H1 (cell line): ENCODE data around the gene CRYGD. TPM values are rescaled to one million over a fixed set of nuclear protein-coding genes. Genes with fewer than 3 reads are reported as not detected.

ENCODE experiments used
- CTCF ChIA-PET: fragments of 300-600 bp; sonication (Branson Sonifier 250); formaldehyde crosslinking; loops from one replicate; lab custom pipeline; 2021; ENCODE audit not compliant: partially characterized antibody; lab: Charles Lee
- POLR2A ChIA-PET: fragments of 300-600 bp; sonication (Branson Sonifier 250); formaldehyde crosslinking; loops from one replicate; lab custom pipeline; 2021; ENCODE audit warnings: inconsistent platforms; ENCODE audit not compliant: partially characterized antibody; lab: Charles Lee
- DNase-seq, 2 experiments: peaks; one replicate each; pipeline versions ENCODE4 v3.0.0 to v3.0.0-alpha.2; 2010 to 2022; ENCODE audit warnings: low spot score in 2 of 2, low read depth in 1 of 2, mixed read lengths in 1 of 2
- FAIRE-seq: peaks from 2 replicates; lab custom pipeline; 2011; peaks lifted over from hg19 to GRCh38; lab: Jason Lieb, UNC
- H2AFZ ChIP-seq: 2 replicates; pipeline ENCODE4 v1.8.1; 2012; ENCODE audit warnings: low read length, inconsistent platforms
- H2AK5ac ChIP-seq: 2 replicates; pipeline ENCODE4 v1.6.1; 2013; ENCODE audit warnings: low read depth, low read length
- H2BK120ac ChIP-seq: replicated peaks from 2 replicates; pipeline ENCODE3; 2013; ENCODE audit warnings: low read depth, low read length, inconsistent platforms
- H2BK12ac ChIP-seq: 2 replicates; pipeline ENCODE4 v1.6.1; 2013; ENCODE audit warnings: low read depth, low read length
- H2BK15ac ChIP-seq: 2 replicates; pipeline ENCODE4 v1.6.1; 2013; ENCODE audit warnings: low read length
- H2BK20ac ChIP-seq: 2 replicates; pipeline ENCODE4 v1.6.1; 2013; ENCODE audit warnings: low read length
- H2BK5ac ChIP-seq: 2 replicates; pipeline ENCODE4 v1.6.1; 2013; ENCODE audit warnings: low read depth, low read length
- H3K14ac ChIP-seq: 2 replicates; pipeline ENCODE4 v1.6.1; 2013; ENCODE audit warnings: inconsistent platforms; ENCODE audit not compliant: insufficient read length
- H3K18ac ChIP-seq: 2 replicates; pipeline ENCODE4 v1.6.1; 2013; ENCODE audit warnings: low read length; ENCODE audit errors: extremely low read depth
- H3K23ac ChIP-seq: 2 replicates; pipeline ENCODE4 v1.6.1; 2013; ENCODE audit warnings: inconsistent platforms; ENCODE audit not compliant: insufficient read length
- H3K23me2 ChIP-seq: 2 replicates; pipeline ENCODE4 v1.6.1; 2013; ENCODE audit warnings: low read depth, low read length
- H3K27ac ChIP-seq: 2 replicates; pipeline ENCODE4 v1.6.1; 2011; ENCODE audit warnings: low read depth, low read length, inconsistent platforms
- H3K27me3 ChIP-seq, 4 experiments: replicated peaks in 1 of 4; 1 replicate in 1 of 4; 2 replicates in 3 of 4; pipeline versions ENCODE4 v1.6.1 to v1.8.1; 2011 to 2013; ENCODE audit warnings: low read length in 3 of 4, mild to moderate bottlenecking in 3 of 4, inconsistent platforms in 2 of 4, mixed read lengths in 2 of 4, moderate library complexity in 1 of 4; ENCODE audit not compliant: control insufficient read depth in 3 of 4, insufficient read depth in 3 of 4; ENCODE audit errors: extremely low read depth in 1 of 4
- H3K36me3 ChIP-seq, 4 experiments: 2 replicates each; pipeline versions ENCODE4 v1.6.1 to v1.8.1; 2011 to 2013; ENCODE audit warnings: mild to moderate bottlenecking in 4 of 4, low read length in 3 of 4, moderate library complexity in 2 of 4, control low read depth in 1 of 4, inconsistent platforms in 1 of 4; ENCODE audit not compliant: insufficient read depth in 4 of 4, control insufficient read depth in 2 of 4
- H3K4ac ChIP-seq: replicated peaks from 2 replicates; pipeline ENCODE3; 2013; ENCODE audit warnings: low read length, low read depth, mixed read lengths, inconsistent platforms; ENCODE audit not compliant: insufficient read length
- H3K4me1 ChIP-seq, 4 experiments: replicated peaks in 1 of 4; 1 replicate in 1 of 4; 2 replicates in 3 of 4; pipeline versions ENCODE4 v1.6.1 to v1.8.1; 2011 to 2013; ENCODE audit warnings: low read length in 3 of 4, inconsistent platforms in 2 of 4, mixed read lengths in 1 of 4; ENCODE audit not compliant: insufficient read depth in 4 of 4, control insufficient read depth in 3 of 4
- H3K4me2 ChIP-seq, 2 experiments: 2 replicates each; pipeline versions ENCODE4 v1.6.1 to v1.8.1; 2011 to 2013; ENCODE audit warnings: low read depth in 2 of 2, low read length in 2 of 2, control low read depth in 1 of 2, inconsistent platforms in 1 of 2, mild to moderate bottlenecking in 1 of 2; ENCODE audit not compliant: insufficient read depth in 1 of 2
- H3K4me3 ChIP-seq, 4 experiments: fragments of 200-600, 300-600 bp in 1 of 4; sonication (generic), shearing (Covaris generic), sonication (Bioruptor Twin) in 1 of 4; 2 replicates each; pipeline versions ENCODE4 v1.5.1 to v1.8.1; 2011 to 2016; ENCODE audit warnings: low read length in 4 of 4, low read depth in 3 of 4, control low read depth in 2 of 4, inconsistent platforms in 2 of 4, mild to moderate bottlenecking in 2 of 4, mixed read lengths in 1 of 4, moderate library complexity in 1 of 4; ENCODE audit not compliant: insufficient read depth in 2 of 4; ENCODE audit errors: extremely low read depth in 1 of 4
- H3K56ac ChIP-seq: replicated peaks from 2 replicates; pipeline ENCODE3; 2013; ENCODE audit warnings: low read depth, mild to moderate bottlenecking, mixed read lengths, low read length, inconsistent platforms; ENCODE audit not compliant: insufficient read length
- H3K79me1 ChIP-seq: 2 replicates; pipeline ENCODE4 v1.6.1; 2013; ENCODE audit warnings: low read depth, low read length, control low read depth
- H3K79me2 ChIP-seq, 2 experiments: 2 replicates each; pipeline versions ENCODE4 v1.6.1 to v1.8.1; 2012 to 2013; ENCODE audit warnings: low read length in 2 of 2, mild to moderate bottlenecking in 2 of 2, inconsistent platforms in 1 of 2; ENCODE audit not compliant: insufficient read depth in 2 of 2, control insufficient read depth in 1 of 2
- H3K9ac ChIP-seq, 4 experiments: replicated peaks in 1 of 4; 1 replicate in 1 of 4; 2 replicates in 3 of 4; pipeline versions ENCODE4 v1.6.1 to v1.8.1; 2011 to 2013; ENCODE audit warnings: low read depth in 3 of 4, low read length in 3 of 4, control low read depth in 2 of 4, mild to moderate bottlenecking in 2 of 4, moderate library complexity in 2 of 4, inconsistent platforms in 1 of 4; ENCODE audit errors: extremely low read depth in 1 of 4
- H3K9me3 ChIP-seq, 2 experiments: 2 replicates each; pipeline versions ENCODE4 v1.6.1 to v1.8.1; 2012 to 2013; ENCODE audit warnings: mild to moderate bottlenecking in 2 of 2, moderate library complexity in 2 of 2, control low read depth in 1 of 2, inconsistent platforms in 1 of 2, low read depth in 1 of 2, low read length in 1 of 2, mixed read lengths in 1 of 2; ENCODE audit not compliant: insufficient read depth in 2 of 2
- H4K20me1 ChIP-seq, 2 experiments: replicated peaks in 1 of 2; 2 replicates each; pipeline versions ENCODE3 to v1.8.1; 2011 to 2013; ENCODE audit warnings: inconsistent platforms in 2 of 2, low read length in 2 of 2, mild to moderate bottlenecking in 1 of 2; ENCODE audit not compliant: insufficient read depth in 2 of 2, control insufficient read depth in 1 of 2
- H4K5ac ChIP-seq: 2 replicates; pipeline ENCODE4 v1.6.1; 2013; ENCODE audit warnings: low read length, low read depth, mixed read lengths, inconsistent platforms; ENCODE audit not compliant: insufficient read length
- H4K8ac ChIP-seq: 2 replicates; pipeline ENCODE4 v1.8.0; 2013; ENCODE audit warnings: mild to moderate bottlenecking, moderate library complexity, low read length, inconsistent platforms; ENCODE audit not compliant: insufficient read depth; ENCODE audit errors: extremely low read depth
- H4K91ac ChIP-seq: replicated peaks from 2 replicates; pipeline ENCODE3; 2013; ENCODE audit warnings: low read length, mixed read lengths, inconsistent platforms; ENCODE audit not compliant: insufficient read length
- BCL11A ChIP-seq, 2 experiments: IDR thresholded peaks; one replicate each; pipeline ENCODE4 v1.6.1; 2011; ENCODE audit warnings: low read depth in 2 of 2, low read length in 2 of 2, mild to moderate bottlenecking in 2 of 2
- CBX8 ChIP-seq: fragments of 300-800, 300-1000 bp; sonication (generic); IDR thresholded peaks from 2 replicates; pipeline ENCODE4 v1.7.1; 2016; ENCODE audit warnings: low read depth, low read length, borderline replicate concordance
- CEBPB ChIP-seq: IDR thresholded peaks from 2 replicates; pipeline ENCODE4 v1.6.1; 2012; ENCODE audit warnings: low read depth, low read length
- EGR1 ChIP-seq: IDR thresholded peaks from 2 replicates; pipeline ENCODE4 v1.6.1; 2011; ENCODE audit warnings: low read depth, low read length, borderline replicate concordance
- EZH2 ChIP-seq: fragments of 200-600 bp; sonication (generic); IDR thresholded peaks from 2 replicates; pipeline ENCODE4 v1.7.1; 2012; ENCODE audit warnings: low read depth, mild to moderate bottlenecking, moderate library complexity, low read length, inconsistent platforms; ENCODE audit not compliant: severe bottlenecking
- JUND ChIP-seq: IDR thresholded peaks from 2 replicates; pipeline ENCODE4 v1.6.1; 2011; ENCODE audit warnings: mild to moderate bottlenecking, improper control_type of control experiment, low read length
- KDM5A ChIP-seq: fragments of 200-600 bp; IDR thresholded peaks from 2 replicates; pipeline ENCODE4 v1.7.1; 2012; ENCODE audit warnings: mild to moderate bottlenecking, low read length, inconsistent platforms, mixed read lengths
- MAFK ChIP-seq: IDR thresholded peaks from 2 replicates; pipeline ENCODE4 v1.6.1; 2012; ENCODE audit warnings: low read depth, mild to moderate bottlenecking, improper control_type of control experiment, low read length
- MAX ChIP-seq: IDR thresholded peaks from 2 replicates; pipeline ENCODE4 v1.6.1; 2012; ENCODE audit warnings: inconsistent platforms
- POLR2A ChIP-seq, 2 experiments: IDR thresholded peaks; 1 replicate in 1 of 2; 2 replicates in 1 of 2; pipeline ENCODE4 v1.6.1; 2011; ENCODE audit warnings: low read depth in 2 of 2, low read length in 2 of 2, mild to moderate bottlenecking in 2 of 2; ENCODE audit errors: control extremely low read depth in 1 of 2
- SIRT6 ChIP-seq: IDR thresholded peaks from one replicate; pipeline ENCODE4 v1.7.1; 2012; ENCODE audit warnings: low read length, inconsistent platforms
- SP1 ChIP-seq: IDR thresholded peaks from 2 replicates; pipeline ENCODE4 v1.6.1; 2011; ENCODE audit warnings: low read depth, low read length
- SP4 ChIP-seq: IDR thresholded peaks from 2 replicates; pipeline ENCODE4 v1.6.1; 2012; ENCODE audit warnings: low read length, inconsistent platforms
- SUZ12 ChIP-seq: fragments of 200-600 bp; sonication (generic); IDR thresholded peaks from 2 replicates; pipeline ENCODE4 v1.6.1; 2012; ENCODE audit warnings: mild to moderate bottlenecking, inconsistent platforms, low read length, moderate library complexity, mixed read lengths
- TAF7 ChIP-seq: optimal IDR thresholded peaks from 2 replicates; pipeline ENCODE3; 2011; ENCODE audit warnings: low read depth, mild to moderate bottlenecking, inconsistent platforms, low read length, moderate library complexity, borderline replicate concordance
- TEAD4 ChIP-seq: IDR thresholded peaks from 2 replicates; pipeline ENCODE4 v1.6.1; 2012; ENCODE audit warnings: low read depth, low read length, inconsistent platforms, mixed read lengths
- polyA plus RNA-seq, 7 experiments: library from polyadenylated mRNA; depleted of rRNA in 3 of 7; stranded (reverse) in 5 of 7; unstranded in 2 of 7; fragments of >200 nt in 5 of 7; fragments of 200-250 nt in 2 of 7; gene quantifications; 1 replicate in 5 of 7; 2 replicates in 1 of 7; 4 replicates in 1 of 7; pipeline versions ENCODE4 v1.2.1 to v1.2.3, GENCODE V29; 2011 to 2013; ENCODE audit warnings: missing spikeins in 2 of 7, mixed read lengths in 2 of 7
- total RNA-seq: library from RNA; stranded (reverse); fragmentation: NEBNext Ultra II Directional; extraction: Animal tissue kit (Norgen Biotek cat#: 25700); gene quantifications from 2 replicates; pipeline ENCODE4 v1.2.1, GENCODE V29; 2021

Gene CRYGD
- total and polyA plus RNA-seq, 2 of the 8 experiments (the other 6 are each of a cell fraction or from before 2014, with no cell fraction given) = 2.9 to 7.1 TPM

DNA sequence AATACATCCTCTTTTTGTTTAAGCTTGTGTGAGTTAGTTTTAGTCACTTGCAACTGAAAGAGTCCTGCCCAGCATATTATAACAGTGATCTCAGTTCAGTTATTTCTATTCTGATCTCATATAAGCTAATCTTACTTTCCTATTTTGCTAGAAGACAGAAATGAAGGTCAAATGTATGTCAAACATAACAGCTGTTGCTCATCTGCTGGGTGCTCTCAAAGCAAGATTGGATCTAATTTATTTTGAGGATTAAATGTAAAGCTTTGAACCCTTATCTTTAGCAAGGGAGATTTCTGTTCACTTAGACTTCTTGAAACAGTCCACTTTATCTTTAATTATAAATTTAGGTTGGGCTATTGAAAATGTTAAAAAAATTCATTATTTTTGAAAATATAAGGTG is 31.2 kb downstream of the CRYGD start:
- DNase-seq (no peak), FAIRE-seq (no peak)
- Histone ChIP-seq H3K23me2 (no peaks in the 10 kb centered on the region), H4K5ac (no peak overlapping the region), H3K14ac (no peak overlapping the region), H2BK120ac (no peak overlapping the region), H4K8ac (no peak overlapping the region), H3K4ac (no peak overlapping the region), H2AK5ac (no peak overlapping the region), H3K56ac (no peak overlapping the region), H2BK20ac (no peak overlapping the region), H3K27ac (no peak overlapping the region), H2BK15ac (no peak overlapping the region), H2AFZ (no peak overlapping the region), H3K9ac (no peak overlapping the region), H2BK5ac (no peak overlapping the region), H3K79me1 (no peaks in the 10 kb centered on the region), H3K4me2 (no peak overlapping the region), H3K9me3 (no peaks in the 10 kb centered on the region), H4K91ac (no peak overlapping the region), H2BK12ac (no peak overlapping the region), H3K79me2 (no peaks in the 10 kb centered on the region), H3K4me3 (no peak overlapping the region), H3K4me1 (no peaks in the 10 kb centered on the region), H3K18ac (no peak overlapping the region), H4K20me1 (no peaks in the 10 kb centered on the region), H3K23ac (no peak overlapping the region), H3K27me3 (no peaks in the 10 kb centered on the region), H3K36me3 (no peaks in the 10 kb centered on the region)
- ChIA-PET CTCF (interaction anchor here (0.8 to 1.6 kb wide), 3 partner anchors 20 to 52 kb away, joined by 3 to 9 read pairs (median 8); no protein-coding TSS in a partner anchor), POLR2A (interaction anchor here (0.8 kb wide), 1 partner anchor 148 kb away, joined by 3 read pairs; no protein-coding TSS in a partner anchor)
- TF ChIP-seq SIRT6 (no peak), CEBPB (no peak), JUND (no peak), SP1 (no peak), BCL11A (IDR thresholded peaks at IDR 0.05; ENCODE audit: low read depth in 2 of 2, low read length in 2 of 2) (no peak), MAFK (no peak), TEAD4 (no peak), EZH2 (no peak), MAX (no peak), EGR1 (no peak), POLR2A (IDR thresholded peaks at IDR 0.05; ENCODE audit: control extremely low read depth in 1 of 2, low read depth in 2 of 2, low read length in 2 of 2) (no peak), CBX8 (no peak), TAF7 (no peak), KDM5A (no peak), SP4 (no peak), SUZ12 (no peak)
